CD14-positive monocyte (primary cell): ENCODE data around the gene PHF23. TPM values are rescaled to one million over a fixed set of nuclear protein-coding genes. Genes with fewer than 3 reads are reported as not detected.

Experiments used
- DNase-seq, 3 donors: peaks; one replicate each; pipeline ENCODE4 v3.0.0-alpha.2; 2011 to 2022
- H2AFZ ChIP-seq: 2 replicates; pipeline ENCODE4 v1.6.0; 2012; ENCODE audit warnings: mild to moderate bottlenecking, low read depth, low read length, inconsistent platforms; ENCODE audit not compliant: insufficient read depth, poor library complexity, severe bottlenecking
- H3K27ac ChIP-seq, 2 donors: 1 replicate in 1 of 2; 2 replicates in 1 of 2; pipeline ENCODE4 v1.5.1; 2012 to 2013; ENCODE audit warnings: low read length in 2 of 2, control low read depth in 1 of 2, inconsistent platforms in 1 of 2, low read depth in 1 of 2, mild to moderate bottlenecking in 1 of 2
- H3K27me3 ChIP-seq, 2 donors: one replicate each; pipeline versions ENCODE4 v1.6.0 to v1.6.1; 2011 to 2013; ENCODE audit warnings: low read length in 2 of 2; ENCODE audit not compliant: control insufficient read depth in 2 of 2, insufficient read depth in 2 of 2
- H3K36me3 ChIP-seq, 2 donors: replicated peaks in 1 of 2; 1 replicate in 1 of 2; 2 replicates in 1 of 2; pipeline versions ENCODE4 v1.5.1 to v1.6.1; 2012 to 2013; ENCODE audit warnings: low read length in 2 of 2, control low read depth in 1 of 2, inconsistent platforms in 1 of 2, mild to moderate bottlenecking in 1 of 2; ENCODE audit not compliant: insufficient read depth in 2 of 2, control insufficient read depth in 1 of 2
- H3K4me1 ChIP-seq, 2 donors: 1 replicate in 1 of 2; 2 replicates in 1 of 2; pipeline versions ENCODE4 v1.5.1 to v1.6.1; 2012 to 2013; ENCODE audit warnings: low read length in 2 of 2, control low read depth in 1 of 2, inconsistent platforms in 1 of 2, mild to moderate bottlenecking in 1 of 2, moderate library complexity in 1 of 2; ENCODE audit not compliant: insufficient read depth in 2 of 2, control insufficient read depth in 1 of 2
- H3K4me2 ChIP-seq: replicated peaks from 2 replicates; pipeline ENCODE3; 2012; ENCODE audit warnings: low read length, moderate library complexity, mild to moderate bottlenecking; ENCODE audit not compliant: poor library complexity, severe bottlenecking; ENCODE audit errors: extremely low read depth
- H3K4me3 ChIP-seq, 3 experiments: fragments of 200-600 bp in 1 of 3; sonication (generic) in 1 of 3; replicated peaks in 1 of 3; 1 replicate in 2 of 3; 2 replicates in 1 of 3; pipeline ENCODE4 v1.5.1; 2011 to 2013; ENCODE audit warnings: low read length in 3 of 3, mild to moderate bottlenecking in 3 of 3, control low read depth in 2 of 3, low read depth in 2 of 3, inconsistent platforms in 1 of 3, moderate library complexity in 1 of 3
- H3K79me2 ChIP-seq: 2 replicates; pipeline ENCODE4 v1.6.0; 2012; ENCODE audit warnings: mild to moderate bottlenecking, control low read depth, inconsistent platforms, low read length, moderate library complexity; ENCODE audit not compliant: insufficient read depth
- H3K9ac ChIP-seq: 2 replicates; pipeline ENCODE4 v1.6.0; 2017; ENCODE audit warnings: low read length, mild to moderate bottlenecking; ENCODE audit not compliant: insufficient read depth, poor library complexity, severe bottlenecking
- H3K9me3 ChIP-seq, 2 donors: replicated peaks in 1 of 2; 1 replicate in 1 of 2; 2 replicates in 1 of 2; pipeline versions ENCODE4 v1.5.1 to v1.6.1; 2012 to 2013; ENCODE audit warnings: low read length in 2 of 2, control low read depth in 1 of 2; ENCODE audit not compliant: control insufficient read depth in 1 of 2, insufficient read depth in 1 of 2
- H4K20me1 ChIP-seq: 2 replicates; pipeline ENCODE4 v1.6.0; 2012; ENCODE audit warnings: mild to moderate bottlenecking, low read length, control low read depth, moderate library complexity; ENCODE audit not compliant: insufficient read depth
- H3K27ac Mint-ChIP-seq, 7 donors: one replicate each; pipeline ENCODE4 v1.8.0; 2020; ENCODE audit warnings: mild to moderate bottlenecking in 7 of 7, mixed read lengths in 7 of 7, moderate library complexity in 6 of 7, inconsistent platforms in 2 of 7
- H3K27me3 Mint-ChIP-seq, 3 donors: one replicate each; pipeline ENCODE4 v1.8.0; 2021 to 2022; ENCODE audit warnings: low read depth in 3 of 3, mild to moderate bottlenecking in 3 of 3, mixed read lengths in 3 of 3, moderate library complexity in 3 of 3, inconsistent platforms in 1 of 3
- H3K36me3 Mint-ChIP-seq, 2 donors: one replicate each; pipeline ENCODE4 v1.8.0; 2020; ENCODE audit warnings: mixed read lengths in 2 of 2, inconsistent platforms in 1 of 2, mild to moderate bottlenecking in 1 of 2
- H3K4me1 Mint-ChIP-seq: one replicate; pipeline ENCODE4 v1.8.0; 2020; ENCODE audit warnings: mild to moderate bottlenecking, mixed read lengths
- H3K4me3 Mint-ChIP-seq, 2 donors: one replicate each; pipeline ENCODE4 v1.8.0; 2020; ENCODE audit warnings: mild to moderate bottlenecking in 2 of 2, mixed read lengths in 2 of 2, moderate library complexity in 1 of 2
- H3K9me3 Mint-ChIP-seq, 7 donors: one replicate each; pipeline ENCODE4 v1.8.0; 2020 to 2022; ENCODE audit warnings: mixed read lengths in 7 of 7, mild to moderate bottlenecking in 6 of 7, moderate library complexity in 6 of 7, inconsistent platforms in 2 of 7
- WGBS: methylation state at CpG from one replicate; pipeline ENCODE4 v1.1.5; 2013; ENCODE audit warnings: missing lambda C conversion rate; ENCODE audit not compliant: insufficient coverage; 5-methylcytosine and 5-hydroxymethylcytosine counted together
- intact Hi-C, 2 donors: fragments of 100-400 bp; cut with micrococcal nuclease; formaldehyde crosslinking; loops; one replicate each; pipeline versions ENCODE4 v1.15.0 to v1.15.1; 2023
- polyA plus RNA-seq, 3 donors: library from polyadenylated mRNA; depleted of rRNA in 1 of 3; unstranded in 2 of 3; stranded (reverse) in 1 of 3; fragments of 300-500 nt in 2 of 3; fragments of >200 nt in 1 of 3; fragmentation: Illumina TruSeq in 2 of 3; gene quantifications; 1 replicate in 2 of 3; 2 replicates in 1 of 3; pipeline ENCODE4 v1.2.3, GENCODE V29; 2012 to 2021
- TF ChIP-seq, protein P1 (sequence below): fragments of 200-600 bp; IDR thresholded peaks from one replicate; pipeline ENCODE4 v1.8.0; 2022; ENCODE audit warnings: antibody characterized with exemption, mild to moderate bottlenecking

Gene PHF23
- polyA plus RNA-seq, 3 donors: 12.0 to 18.0 (median 12.9) TPM

DNA sequence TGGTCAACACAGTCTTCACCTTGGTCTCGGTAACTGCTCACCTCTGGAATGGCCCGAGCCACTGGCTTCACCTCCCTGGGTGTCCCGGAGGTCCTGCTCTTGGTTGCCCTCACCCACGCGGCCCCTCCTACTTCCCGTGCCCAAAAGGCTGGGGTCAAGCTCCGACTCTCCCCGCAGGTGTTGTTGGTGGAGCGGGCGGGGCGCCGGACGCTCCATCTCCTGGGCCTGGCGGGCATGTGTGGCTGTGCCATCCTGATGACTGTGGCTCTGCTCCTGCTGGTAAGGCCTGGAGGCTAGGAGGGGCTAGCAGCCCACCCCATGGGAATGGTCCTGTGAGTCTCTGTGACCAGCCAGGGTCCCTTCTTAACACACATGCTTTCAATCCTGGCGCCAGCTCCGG is 45.7 kb upstream of the PHF23 start:
- Mint-ChIP-seq H3K27me3 (peaks cover 60 to 84% (median 69%) of the 10 kb centered on the region in 3 donors), H3K36me3 (peaks cover 0 to 5% of the 10 kb centered on the region in 2 donors), H3K27ac (no peak overlapping the region), H3K4me1 (peaks cover 30% of the 10 kb centered on the region), H3K4me3 (no peak overlapping the region), H3K9me3 (peaks cover 0 to 15% (median 2%) of the 10 kb centered on the region in 7 donors)
- no peaks in the 10 kb centered on the region for H3K9me3 ChIP-seq
- no peaks in the 10 kb centered on the region for H4K20me1 ChIP-seq
- H3K36me3 ChIP-seq: no peaks in the 10 kb centered on the region
- intact Hi-C loops: loop anchor here in 1 of 2 donors (5.0 kb wide), 1 partner anchor 57 kb away; no protein-coding TSS in a partner anchor
- no peak overlapping the region for H3K4me3 ChIP-seq
- no peaks in the 10 kb centered on the region for H3K79me2 ChIP-seq
- DNase-seq: no peak
- no peak overlapping the region for H3K27ac ChIP-seq
- peaks cover 27 to 28% of the 10 kb centered on the region in 2 donors for H3K4me1 ChIP-seq
- no peak overlapping the region for H3K4me2 ChIP-seq
- peaks cover 13 to 56% of the 10 kb centered on the region in 2 donors for H3K27me3 ChIP-seq
- TF ChIP-seq, protein P1, sequence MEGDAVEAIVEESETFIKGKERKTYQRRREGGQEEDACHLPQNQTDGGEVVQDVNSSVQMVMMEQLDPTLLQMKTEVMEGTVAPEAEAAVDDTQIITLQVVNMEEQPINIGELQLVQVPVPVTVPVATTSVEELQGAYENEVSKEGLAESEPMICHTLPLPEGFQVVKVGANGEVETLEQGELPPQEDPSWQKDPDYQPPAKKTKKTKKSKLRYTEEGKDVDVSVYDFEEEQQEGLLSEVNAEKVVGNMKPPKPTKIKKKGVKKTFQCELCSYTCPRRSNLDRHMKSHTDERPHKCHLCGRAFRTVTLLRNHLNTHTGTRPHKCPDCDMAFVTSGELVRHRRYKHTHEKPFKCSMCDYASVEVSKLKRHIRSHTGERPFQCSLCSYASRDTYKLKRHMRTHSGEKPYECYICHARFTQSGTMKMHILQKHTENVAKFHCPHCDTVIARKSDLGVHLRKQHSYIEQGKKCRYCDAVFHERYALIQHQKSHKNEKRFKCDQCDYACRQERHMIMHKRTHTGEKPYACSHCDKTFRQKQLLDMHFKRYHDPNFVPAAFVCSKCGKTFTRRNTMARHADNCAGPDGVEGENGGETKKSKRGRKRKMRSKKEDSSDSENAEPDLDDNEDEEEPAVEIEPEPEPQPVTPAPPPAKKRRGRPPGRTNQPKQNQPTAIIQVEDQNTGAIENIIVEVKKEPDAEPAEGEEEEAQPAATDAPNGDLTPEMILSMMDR: no peak
- H2AFZ ChIP-seq: no peak overlapping the region
- WGBS: 99% methylated on average over 13 of the region's 16 CpGs
- no peak overlapping the region for H3K9ac ChIP-seq

GRCh38 chr17:7283471-7284216 is 44.4 kb upstream of the PHF23 start:
- Mint-ChIP-seq H3K9me3 (peaks cover 0 to 15% (median 2%) of the 10 kb centered on the region in 7 donors), H3K36me3 (peaks cover 0 to 5% of the 10 kb centered on the region in 2 donors), H3K4me1 (peaks cover 30% of the 10 kb centered on the region), H3K4me3 (peak overlapping the region in 1 of 2 donors; percentile 82), H3K27ac (peak overlapping the region in 2 of 7 donors; percentile 7 to 35), H3K27me3 (peaks cover 62 to 88% (median 66%) of the 10 kb centered on the region in 3 donors)
- no peak overlapping the region for H3K4me3 ChIP-seq
- intact Hi-C loops: loop anchor here in 1 of 2 donors (5.0 kb wide), 1 partner anchor 59 kb away; no protein-coding TSS in a partner anchor
- no peak overlapping the region for H3K27ac ChIP-seq
- no peaks in the 10 kb centered on the region for H3K79me2 ChIP-seq
- peaks cover 13 to 60% of the 10 kb centered on the region in 2 donors for H3K27me3 ChIP-seq
- H3K4me1 ChIP-seq: peaks cover 27 to 28% of the 10 kb centered on the region in 2 donors
- H4K20me1 ChIP-seq: no peaks in the 10 kb centered on the region
- no peak for DNase-seq
- TF ChIP-seq, protein P1: no peak
- H2AFZ ChIP-seq: no peak overlapping the region
- H3K36me3 ChIP-seq: no peaks in the 10 kb centered on the region
- no peak overlapping the region for H3K9ac ChIP-seq
- H3K4me2 ChIP-seq: no peak overlapping the region
- WGBS: 98% methylated on average over 11 of the region's 18 CpGs
- no peaks in the 10 kb centered on the region for H3K9me3 ChIP-seq
